Ammon's horn (tissue), 1 donor: Measurements from ENCODE around the gene CZIB.
A peak's percentile ranks its signal among the peaks of the same experiment; 100 is the strongest.
"Not testable (repeated sequence)": the region's sequence is repeated elsewhere in the genome, so short reads cannot be mapped to it uniquely, and the experiment has no call there.

Experiments used
- DNase-seq: peaks from one replicate; pipeline ENCODE4 v3.0.0-alpha.2; 2016; ENCODE audit warnings: low spot score

The CZIB gene

DNA sequence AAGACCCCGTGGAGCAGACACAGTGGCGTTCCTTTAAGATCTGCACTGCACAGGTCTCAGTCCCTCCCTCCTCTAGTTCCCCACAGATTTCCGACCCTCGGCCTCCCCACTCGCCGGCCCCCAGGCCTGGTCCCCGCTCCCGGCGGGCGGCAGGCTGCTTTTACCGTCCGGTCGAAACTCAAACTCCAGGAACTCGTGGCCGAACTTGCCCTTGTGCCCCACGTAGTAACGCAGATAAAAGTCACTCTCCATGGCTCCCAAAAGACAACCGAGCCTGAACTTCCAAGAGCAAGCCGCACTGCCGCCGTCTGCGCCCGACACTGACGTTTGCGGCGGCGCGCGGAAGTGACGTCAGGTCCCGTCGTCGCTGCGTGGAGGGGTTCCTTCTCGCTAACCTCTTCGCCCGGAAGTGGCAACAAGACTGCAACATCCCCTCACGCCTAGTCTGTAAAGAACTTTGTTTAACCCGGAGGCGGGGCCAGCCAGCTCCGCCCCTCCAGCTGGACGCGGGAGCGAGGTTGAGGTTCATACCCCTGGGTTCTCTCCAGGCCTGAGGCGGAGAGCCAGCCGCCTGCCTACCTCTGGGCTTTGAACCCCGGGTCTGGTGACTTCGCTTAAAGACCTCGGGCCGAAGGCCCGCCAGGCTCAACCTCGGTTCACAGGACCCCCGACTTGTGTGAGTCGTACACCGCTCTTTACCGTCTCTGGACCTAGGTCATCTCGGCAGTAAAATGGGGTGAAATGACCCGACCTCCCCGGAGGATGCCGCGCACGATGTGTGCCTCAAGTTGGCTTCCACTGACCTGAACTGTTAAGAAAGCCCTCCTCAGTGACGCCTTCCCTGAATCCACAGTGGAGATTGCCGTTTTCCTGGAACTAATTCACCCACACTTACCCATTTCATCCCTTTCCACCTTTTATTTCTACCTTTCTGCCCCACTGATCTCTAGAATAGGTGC, 18.0 kb upstream of the CZIB start, which contains the start of gene MAGOH:
MAGOH (minus strand) TSS at position 322 of the 959 bp plus-strand sequence; CDS start at position 252, 70 bp downstream.
- DNase-seq, result peak; percentile 98

DNA sequence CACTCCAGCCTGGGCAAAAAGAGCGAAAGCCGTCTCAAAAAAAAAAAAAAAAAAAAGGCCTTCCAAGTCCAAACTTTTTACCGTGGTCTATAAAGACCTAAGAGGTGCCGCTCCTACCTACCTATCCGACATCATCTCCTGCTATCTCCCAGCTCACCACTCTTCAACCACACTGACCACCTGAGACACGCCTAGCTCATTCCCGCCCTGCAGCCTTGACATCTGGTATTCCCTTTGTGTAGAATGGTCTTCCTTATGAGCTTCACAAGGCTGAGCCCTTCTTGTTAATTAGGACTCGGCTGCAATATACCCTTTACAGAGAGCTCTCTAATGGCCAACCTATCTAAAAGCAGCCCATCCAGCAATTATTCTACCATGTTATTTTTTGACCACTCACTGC, 17.2 kb upstream of the CZIB start:
- no peak for DNase-seq

DNA sequence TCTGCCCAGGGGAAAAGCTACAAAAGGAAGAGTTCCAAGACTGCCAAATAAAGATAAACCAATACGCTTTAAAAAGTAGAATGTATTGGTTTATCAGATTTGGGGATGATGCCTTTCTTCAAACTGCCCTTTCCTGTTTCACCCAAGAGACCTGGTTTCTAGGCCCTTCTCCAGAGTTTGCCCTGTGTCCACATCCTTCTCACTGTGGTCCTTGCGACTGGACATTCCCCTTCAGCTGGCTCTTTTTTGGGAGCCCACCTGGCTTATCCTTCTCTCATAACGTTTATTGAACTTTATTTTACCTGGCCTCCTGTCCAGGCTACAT, 490 bp upstream of the CZIB start:
- no peak for DNase-seq

DNA sequence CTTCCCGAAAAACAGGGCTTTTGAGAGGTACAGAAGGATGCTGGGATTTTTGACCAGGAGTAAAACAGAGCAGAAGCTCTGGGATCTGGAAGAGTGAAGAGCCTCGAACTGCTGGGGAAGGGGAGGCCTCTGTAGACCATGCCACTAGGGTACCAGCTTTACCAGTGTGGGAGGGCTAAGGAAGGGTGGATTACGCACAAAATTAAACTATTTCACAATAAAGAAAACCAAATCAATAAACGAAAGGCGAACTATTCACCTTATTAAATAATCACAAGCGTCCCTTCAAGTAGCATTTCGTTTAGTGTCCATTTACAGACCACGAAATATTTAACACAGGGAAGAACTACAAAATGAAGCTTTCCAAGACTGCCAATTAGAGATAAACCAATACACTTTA, 723 bp downstream of the CZIB start:
- DNase-seq, result no peak

DNA sequence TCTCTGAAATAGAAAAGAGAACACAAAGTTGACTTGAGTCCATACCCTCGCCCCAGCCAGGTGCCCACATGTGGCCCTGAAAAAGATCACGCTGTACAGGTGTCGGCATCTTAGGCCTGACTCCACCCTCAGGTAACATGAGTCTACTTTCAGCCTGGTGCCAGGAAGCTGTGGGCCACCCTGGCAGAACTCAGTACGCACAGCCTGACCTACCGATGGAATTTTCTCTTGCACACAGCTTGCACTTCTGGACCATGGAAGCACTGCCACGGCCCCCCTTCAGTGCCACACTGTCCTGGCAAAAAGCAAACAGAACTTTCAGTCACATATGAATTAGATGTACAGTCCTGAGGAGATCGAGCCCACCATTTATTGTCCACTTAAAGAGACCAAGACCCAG, 2.2 kb downstream of the CZIB start:
- no peak for DNase-seq

DNA sequence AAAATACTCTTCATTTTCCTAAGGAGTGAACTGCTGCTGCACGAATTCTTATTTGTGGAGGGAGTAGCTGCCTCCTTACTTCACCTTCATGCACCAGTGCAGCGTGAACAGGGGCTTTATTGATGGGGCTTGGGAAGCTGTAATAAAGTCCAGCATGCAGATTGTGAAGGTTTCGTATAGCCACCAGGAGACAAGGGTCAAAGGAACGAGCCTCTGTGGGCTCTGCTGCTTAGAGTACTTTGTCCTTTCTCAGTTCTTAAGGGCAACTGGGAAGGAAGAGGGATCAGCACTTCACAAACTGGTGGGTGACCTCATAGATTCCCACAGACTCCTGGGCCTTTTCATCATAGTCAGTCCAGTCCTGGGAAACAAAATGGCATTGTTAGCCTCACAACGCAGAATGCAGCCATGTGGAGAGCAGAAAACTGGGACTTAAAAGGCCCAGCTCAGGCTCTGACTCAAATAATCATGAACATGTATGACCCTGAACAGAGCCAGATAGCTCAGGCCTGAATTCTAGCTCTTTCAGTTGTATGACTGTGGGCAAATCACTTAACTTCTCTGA, 6.0 kb downstream of the CZIB start:
- DNase-seq, result no peak

DNA sequence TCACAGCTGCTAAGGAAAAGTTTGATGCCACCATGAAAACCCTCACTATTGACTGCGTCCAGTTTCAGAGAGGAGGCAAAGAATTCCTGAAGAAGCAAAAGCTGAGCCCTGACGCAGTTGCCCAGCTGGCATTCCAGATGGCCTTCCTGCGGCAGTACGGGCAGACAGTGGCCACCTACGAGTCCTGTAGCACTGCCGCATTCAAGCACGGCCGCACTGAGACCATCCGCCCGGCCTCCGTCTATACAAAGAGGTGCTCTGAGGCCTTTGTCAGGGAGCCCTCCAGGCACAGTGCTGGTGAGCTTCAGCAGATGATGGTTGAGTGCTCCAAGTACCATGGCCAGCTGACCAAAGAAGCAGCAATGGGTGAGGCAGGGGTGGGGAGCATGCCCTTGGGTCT, 9.5 kb downstream of the CZIB start:
- no peak for DNase-seq

DNA sequence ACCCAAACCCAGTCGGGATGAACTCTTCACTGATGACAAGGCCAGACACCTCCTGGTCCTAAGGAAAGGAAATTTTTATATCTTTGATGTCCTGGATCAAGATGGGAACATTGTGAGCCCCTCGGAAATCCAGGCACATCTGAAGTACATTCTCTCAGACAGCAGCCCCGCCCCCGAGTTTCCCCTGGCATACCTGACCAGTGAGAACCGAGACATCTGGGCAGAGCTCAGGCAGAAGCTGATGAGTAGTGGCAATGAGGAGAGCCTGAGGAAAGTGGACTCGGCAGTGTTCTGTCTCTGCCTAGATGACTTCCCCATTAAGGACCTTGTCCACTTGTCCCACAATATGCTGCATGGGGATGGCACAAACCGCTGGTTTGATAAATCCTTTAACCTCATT, 10.1 kb downstream of the CZIB start:
- no peak for DNase-seq

DNA sequence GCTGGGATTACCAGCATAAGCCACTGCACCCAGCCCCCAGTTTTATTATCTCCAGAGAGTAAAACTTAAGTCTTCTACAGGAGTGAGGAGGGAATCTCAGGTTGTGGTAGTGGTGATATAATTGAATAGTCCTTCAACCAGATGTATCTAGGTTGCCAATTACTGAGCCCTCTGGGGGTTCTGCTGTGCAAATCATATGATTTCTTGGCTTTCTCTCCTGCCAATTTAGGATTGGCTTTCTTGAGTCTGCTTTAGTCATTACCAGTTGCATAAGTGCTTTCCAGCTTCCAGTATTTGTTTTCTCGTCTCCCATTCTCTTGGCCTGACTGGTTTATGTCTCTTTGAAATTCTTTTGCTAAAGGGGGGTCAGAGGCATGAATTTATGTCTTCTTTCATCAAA, 12.7 kb downstream of the CZIB start:
- DNase-seq, result no peak

DNA sequence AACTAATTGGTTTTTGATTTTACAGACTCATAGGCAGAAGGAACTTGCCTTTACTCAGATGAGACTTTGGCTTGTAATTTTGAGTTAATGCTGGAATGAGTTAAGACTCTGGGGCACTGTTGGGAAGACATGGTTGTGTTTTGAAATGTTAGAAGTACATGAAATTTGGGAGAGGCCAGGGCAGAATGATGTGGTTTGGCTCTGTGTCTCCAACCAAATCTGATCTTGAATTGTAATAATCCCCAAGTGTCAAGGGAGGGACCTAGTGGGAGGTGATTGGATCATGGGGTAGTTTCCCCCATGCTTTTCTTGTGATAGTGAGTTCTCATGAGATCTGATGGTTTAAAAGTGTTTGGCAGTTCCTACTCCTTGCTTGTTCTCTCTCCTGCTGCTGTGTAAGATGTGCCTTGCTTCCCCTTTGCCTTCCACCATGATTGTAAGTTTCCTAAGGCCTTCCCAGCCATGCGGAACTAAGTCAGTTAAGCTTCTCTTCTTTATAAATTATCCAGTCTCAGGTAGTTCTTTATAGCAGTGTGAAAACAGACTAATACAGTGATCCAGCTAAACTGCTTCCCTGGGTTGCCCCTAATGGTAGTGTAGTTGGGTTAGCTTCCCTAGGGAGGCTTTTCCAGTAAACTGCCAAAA, 13.6 kb downstream of the CZIB start:
- no peak for DNase-seq

DNA sequence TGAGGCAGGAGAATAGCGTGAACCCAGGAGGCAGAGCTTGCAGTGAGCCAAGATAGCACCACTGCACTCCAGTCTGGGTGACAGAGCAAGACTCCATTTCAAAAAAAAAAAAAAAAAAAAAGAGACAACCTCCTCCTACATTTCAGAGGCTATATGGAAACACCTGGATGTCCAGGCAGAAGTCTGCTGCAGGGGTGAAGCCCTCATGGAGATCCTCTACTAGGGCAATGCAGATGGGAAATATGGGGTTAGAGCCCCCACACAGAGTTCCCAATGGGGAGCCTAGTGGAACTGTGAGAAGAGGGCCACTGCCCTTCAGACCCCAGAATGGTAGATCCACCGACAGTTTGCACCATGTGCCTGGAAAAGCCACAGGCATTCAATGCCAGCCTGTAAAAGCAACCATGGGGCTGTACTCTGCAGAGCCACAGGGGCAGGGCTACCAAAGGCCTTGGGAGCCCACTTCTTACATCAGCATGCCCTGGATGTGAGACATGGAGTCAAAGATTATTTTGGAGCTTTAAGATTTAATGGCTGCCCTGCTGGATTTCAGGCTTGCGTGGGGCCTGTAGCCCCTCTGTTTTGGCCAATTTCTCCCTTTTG, 14.2 kb downstream of the CZIB start:
- not testable (repeated sequence) for DNase-seq

DNA sequence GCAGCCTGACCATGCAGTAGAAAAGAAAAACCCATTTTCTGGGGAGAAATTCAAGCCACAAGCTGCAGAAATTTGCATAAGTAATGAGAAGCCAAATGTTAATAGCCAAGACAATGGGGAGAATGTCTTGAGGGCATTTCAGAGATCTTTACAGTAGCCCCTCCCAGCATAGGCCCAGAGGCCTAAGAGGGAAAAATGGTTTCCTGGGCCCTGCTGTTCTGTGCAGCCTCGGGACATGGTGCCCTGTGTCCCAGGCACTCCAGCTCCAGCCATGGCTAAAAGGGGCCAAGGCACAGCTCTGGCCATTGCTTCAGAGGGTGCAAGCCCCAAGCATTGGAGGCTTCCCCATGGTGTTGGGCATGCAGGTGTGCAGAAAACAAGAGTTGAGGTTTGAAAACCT, 14.9 kb downstream of the CZIB start:
- not testable (repeated sequence) for DNase-seq

DNA sequence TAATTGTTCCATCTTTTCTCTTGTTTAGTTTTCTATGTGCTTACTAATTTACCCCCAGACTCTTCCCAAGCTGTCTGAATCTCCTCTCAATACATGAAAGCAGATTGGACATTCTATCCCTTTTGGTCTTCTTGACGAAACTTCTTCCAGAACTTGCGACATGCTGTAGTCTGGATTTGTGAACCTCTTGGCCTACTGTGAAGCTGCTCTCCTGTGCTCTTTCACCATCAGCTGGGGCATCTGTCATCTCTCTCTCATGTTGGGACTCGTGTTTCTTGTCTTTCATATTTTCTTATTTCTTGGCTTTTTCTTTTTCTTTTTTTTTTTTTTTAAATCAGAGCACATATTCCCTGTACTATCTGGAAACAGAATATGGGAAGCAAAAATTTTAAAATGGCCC, 17.0 kb downstream of the CZIB start:
- DNase-seq, result no peak

DNA sequence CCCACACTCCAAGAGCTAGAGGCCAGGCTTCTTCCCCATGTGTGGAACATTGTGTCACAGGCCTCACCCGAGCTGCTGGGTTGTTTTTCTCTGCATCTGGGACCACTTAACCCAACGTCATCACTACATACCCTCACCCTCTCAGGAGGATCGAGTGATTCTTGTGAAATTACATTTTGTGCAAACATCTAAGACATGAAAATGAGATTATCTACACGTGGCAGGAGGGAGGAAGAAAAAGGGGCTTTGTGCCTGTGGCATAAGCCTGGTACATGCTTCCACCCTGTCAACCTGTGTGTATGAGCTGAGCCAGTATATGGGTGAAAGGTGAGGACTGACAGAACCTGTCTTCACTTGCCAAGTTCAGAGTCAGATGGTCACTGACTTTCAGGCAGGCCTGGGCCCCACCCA, 22.2 kb downstream of the CZIB start:
- DNase-seq, result no peak

DNA sequence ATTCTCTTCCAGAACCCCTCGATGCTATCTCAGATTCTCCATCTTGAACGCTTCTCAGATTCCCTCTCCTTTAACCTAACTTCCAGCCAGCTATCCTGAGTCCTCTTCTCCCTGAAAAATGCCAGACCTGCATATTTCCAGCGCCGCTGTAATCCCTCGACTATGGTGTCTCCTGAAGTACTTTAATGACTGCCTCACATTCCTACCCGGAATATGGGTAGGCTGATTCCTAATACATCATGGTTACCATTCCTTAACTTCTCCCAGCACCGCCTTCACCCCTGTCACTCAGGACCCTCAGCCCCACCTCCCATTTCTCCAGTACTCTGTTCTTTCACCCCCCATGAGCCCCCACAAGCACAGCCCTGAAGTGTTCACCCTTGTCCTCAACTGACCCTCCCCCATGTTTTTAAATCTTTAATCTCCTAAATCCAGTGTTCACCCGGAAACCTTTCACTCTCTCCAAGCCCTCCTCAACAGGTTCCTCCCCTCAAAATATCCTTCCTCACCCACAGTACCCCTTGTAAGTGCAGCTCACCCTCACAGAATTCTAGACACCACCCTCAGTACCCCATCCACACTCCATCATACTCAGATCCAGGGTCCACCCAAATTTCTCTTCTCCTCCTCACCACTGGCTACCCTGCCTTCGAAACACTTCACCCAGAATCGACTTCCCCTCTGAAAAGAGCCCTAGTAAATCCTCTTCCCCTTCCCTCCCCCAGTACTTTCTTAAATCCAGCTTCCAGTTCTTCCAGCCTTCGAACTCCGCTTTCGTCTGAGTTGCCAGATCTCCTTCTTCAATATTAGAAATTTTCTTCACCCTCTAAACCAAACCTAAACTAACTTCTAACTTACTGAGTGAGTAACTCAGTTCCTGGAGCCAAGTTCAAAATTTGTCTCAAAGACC, 22.9 kb downstream of the CZIB start:
- DNase-seq, result no peak

DNA sequence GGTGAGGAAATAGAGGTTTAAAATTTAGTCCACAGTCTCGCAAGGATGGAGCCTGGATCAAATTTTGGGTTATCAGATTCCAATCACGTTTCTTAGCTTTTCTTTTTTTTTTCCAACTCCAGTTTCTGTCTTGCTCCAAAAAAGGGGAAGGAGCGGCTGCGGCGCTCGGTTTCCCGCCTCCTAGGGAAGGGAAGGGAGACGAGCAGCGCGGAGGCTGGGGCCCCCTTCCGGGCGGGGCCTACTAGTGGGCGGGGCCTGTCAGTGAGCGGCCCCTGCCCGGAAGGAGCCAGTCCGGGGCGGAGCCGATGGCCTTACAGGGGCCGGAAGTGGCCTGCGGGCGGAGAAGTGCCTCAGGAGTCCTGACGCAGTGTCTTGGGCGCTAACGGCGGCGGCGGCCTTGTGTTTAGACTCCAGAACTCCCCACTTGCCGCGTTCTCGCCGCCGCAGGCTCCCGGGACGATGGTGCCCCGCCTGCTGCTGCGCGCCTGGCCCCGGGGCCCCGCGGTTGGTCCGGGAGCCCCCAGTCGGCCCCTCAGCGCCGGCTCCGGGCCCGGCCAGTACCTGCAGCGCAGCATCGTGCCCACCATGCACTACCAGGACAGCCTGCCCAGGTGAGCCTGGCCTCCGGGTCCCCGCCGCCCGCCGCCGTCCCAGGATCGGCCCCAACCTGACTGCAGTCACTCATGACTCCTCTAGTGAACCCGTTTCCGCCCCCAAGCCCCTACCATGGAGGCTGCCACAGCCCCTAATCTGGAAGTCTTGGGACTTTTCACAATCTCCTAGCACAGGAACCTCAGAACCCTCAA, 23.7 kb downstream of the CZIB start, which contains the start of gene CPT2:
CPT2 (plus strand) TSS at position 340 of the 806 bp plus-strand sequence; CDS start at position 460, 120 bp downstream.
- peak; percentile 96 for DNase-seq

DNA sequence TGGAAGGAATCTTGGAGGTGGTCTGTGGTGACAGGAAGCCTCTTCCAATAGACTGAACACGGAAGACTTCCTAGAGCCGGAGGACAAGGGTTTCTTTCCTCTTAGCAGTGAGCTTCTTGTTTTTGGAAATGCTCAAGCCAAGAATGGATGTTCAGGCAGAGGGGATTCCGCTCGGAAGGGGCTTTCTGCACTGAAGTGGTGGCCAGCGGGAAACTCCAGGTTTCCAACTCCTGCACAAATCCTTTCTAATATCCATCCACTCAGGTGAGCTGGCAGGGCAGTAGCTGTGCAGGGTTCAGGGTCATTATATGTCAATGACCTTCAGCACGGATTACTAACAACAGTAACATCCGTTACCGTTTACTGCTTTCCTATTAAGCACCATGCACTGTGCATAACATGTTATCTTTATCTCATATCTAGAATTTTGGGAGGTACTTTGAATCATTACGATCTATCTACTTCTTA, 24.4 kb downstream of the CZIB start:
- no peak for DNase-seq

DNA sequence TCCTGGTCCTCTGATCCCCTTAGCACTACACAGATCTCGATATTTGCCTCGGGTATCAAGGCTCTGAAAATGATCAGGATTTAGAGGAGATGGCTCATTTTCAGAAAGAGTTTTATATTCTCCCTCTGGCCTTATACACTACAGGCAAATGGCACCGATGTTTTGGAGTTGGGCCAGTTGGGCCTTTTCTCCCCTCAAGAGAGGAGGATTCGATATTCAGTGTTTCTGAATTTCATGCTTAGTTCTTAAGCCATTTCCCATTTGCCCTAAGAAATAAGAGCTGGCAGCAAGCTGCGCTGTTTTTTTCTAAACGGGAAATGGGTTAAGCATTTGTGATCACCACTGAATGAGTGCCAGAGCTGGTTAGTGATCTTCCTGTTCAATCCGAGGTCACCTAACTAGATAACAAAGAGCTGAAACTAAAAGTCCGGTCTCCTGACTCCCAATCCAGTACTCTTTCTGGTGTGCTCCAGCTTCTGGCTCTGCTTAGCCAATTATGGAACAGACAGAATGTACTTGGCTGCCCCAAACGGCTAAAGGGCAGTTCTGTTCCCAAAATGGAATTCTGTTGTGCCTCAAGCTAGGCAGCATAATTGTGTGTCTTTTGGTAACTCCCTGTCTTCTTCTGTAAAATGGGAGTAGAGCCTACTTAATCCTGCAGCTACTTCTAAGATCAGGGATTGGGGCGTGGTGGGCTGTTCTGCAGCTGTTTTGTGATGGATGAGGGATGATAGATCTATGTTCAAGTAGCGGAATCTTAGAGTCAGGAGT, 25.0 kb downstream of the CZIB start:
- no peak for DNase-seq

DNA sequence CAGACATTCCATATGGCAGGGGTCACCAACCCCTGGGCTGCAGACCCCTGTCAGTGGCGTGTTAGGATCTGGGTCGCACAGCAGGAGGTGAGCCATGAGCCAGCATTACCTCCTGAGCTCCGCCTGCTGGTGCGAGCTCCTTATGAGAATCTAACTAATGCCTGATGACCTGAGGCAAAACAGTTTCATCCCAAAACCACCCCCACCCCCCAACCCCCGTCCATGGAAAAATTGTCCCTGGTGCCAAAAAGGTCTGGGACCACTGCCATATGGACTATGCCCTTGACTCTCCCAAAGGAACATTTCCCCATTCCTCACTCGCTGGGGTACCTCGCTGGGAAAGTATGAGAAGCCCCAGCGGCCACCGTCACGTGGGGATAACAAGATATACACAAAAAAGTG, 30.2 kb downstream of the CZIB start:
- DNase-seq, result no peak

DNA sequence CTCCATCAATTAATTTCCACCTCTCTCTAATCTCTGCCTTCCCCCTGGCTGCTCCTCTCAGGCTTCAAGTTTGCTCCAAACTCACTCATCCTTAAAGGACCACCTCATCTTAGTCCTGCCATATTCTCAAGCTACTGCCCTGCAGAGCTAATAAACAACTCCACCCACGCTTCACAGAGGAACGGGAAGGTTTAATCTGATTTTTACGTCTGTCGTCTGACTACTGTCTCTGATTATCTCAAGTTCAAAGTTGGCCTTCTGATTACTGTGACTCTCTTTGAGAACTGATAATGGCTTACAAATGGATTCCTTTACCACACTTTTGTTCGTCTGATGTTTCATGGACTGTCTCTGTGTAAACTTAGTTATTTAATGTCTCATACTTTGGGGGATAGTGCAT, 31.4 kb downstream of the CZIB start:
- DNase-seq, result no peak
